IMR-90 (cell line): Measurements from ENCODE around the gene FOXL1. TPM values are rescaled to one million over a fixed set of nuclear protein-coding genes. Genes with fewer than 3 reads are reported as not detected.

Source experiments
- ATAC-seq: fragments of 200-7000 bp; cut with Tn5 transposase; 2 replicates; pipeline ENCODE4 v1.9.1; 2020; ENCODE audit warnings: low read depth, mild to moderate bottlenecking, moderate library complexity
- BruUV-seq: library from RNA; stranded (reverse); fragments of 400-500 nt; replicated peaks from 2 replicates; lab custom pipeline; 2021; lab: Mats Ljungman, UMichigan
- CTCF ChIA-PET: fragments of 300-600 bp; formaldehyde crosslinking; extraction: SDS; loops from one replicate; lab custom pipeline; 2021; ENCODE audit warnings: antibody characterized with exemption; lab: Yijun Ruan, JAX
- POLR2A ChIA-PET: fragments of 300-600 bp; sonication (Branson Sonifier 250); formaldehyde crosslinking; loops from one replicate; lab custom pipeline; 2022; ENCODE audit warnings: antibody characterized with exemption; ENCODE audit not compliant: unreplicated experiment; lab: Charles Lee
- DNase-seq: peaks from one replicate; pipeline ENCODE4 v3.0.0; 2013
- H2AFZ ChIP-seq: replicated peaks from 2 replicates; pipeline ENCODE3; 2013; ENCODE audit warnings: low read length, mild to moderate bottlenecking; ENCODE audit not compliant: poor library complexity
- H2AK5ac ChIP-seq: 2 replicates; pipeline ENCODE4 v1.6.1; 2013; ENCODE audit warnings: low read depth, low read length, inconsistent platforms
- H2AK9ac ChIP-seq: replicated peaks from 2 replicates; pipeline ENCODE3; 2013; ENCODE audit warnings: mild to moderate bottlenecking, low read depth, low read length, moderate library complexity; ENCODE audit not compliant: poor library complexity
- H2BK120ac ChIP-seq: 2 replicates; pipeline ENCODE4 v1.6.1; 2013; ENCODE audit warnings: low read depth, low read length, inconsistent platforms
- H2BK15ac ChIP-seq: 3 replicates; pipeline ENCODE4 v1.6.1; 2013; ENCODE audit warnings: low read depth, low read length, inconsistent platforms
- H2BK20ac ChIP-seq: 2 replicates; pipeline ENCODE4 v1.6.1; 2013; ENCODE audit warnings: low read depth, mild to moderate bottlenecking, inconsistent platforms, low read length, moderate library complexity
- H2BK5ac ChIP-seq: 2 replicates; pipeline ENCODE4 v1.6.1; 2013; ENCODE audit warnings: mild to moderate bottlenecking, low read depth, low read length, inconsistent platforms; ENCODE audit not compliant: poor library complexity, severe bottlenecking
- H3K14ac ChIP-seq: replicated peaks from 2 replicates; pipeline ENCODE4 v1.6.1; 2013; ENCODE audit warnings: low read depth, low read length, inconsistent platforms
- H3K18ac ChIP-seq: 2 replicates; pipeline ENCODE4 v1.6.1; 2013; ENCODE audit warnings: low read depth, low read length, control low read depth
- H3K23ac ChIP-seq: 2 replicates; pipeline ENCODE4 v1.6.1; 2013; ENCODE audit warnings: low read depth, low read length, inconsistent platforms
- H3K27ac ChIP-seq: 2 replicates; pipeline ENCODE4 v1.5.1; 2013; ENCODE audit warnings: mild to moderate bottlenecking, control low read depth, low read length; ENCODE audit not compliant: insufficient read depth
- H3K27me3 ChIP-seq: 2 replicates; pipeline ENCODE4 v1.6.1; 2013; ENCODE audit warnings: low read length; ENCODE audit not compliant: control insufficient read depth, insufficient read depth
- H3K36me3 ChIP-seq: 2 replicates; pipeline ENCODE4 v1.6.1; 2013; ENCODE audit warnings: low read length, mixed read lengths; ENCODE audit not compliant: control insufficient read depth, insufficient read depth
- H3K4ac ChIP-seq: 2 replicates; pipeline ENCODE4 v1.6.1; 2013; ENCODE audit warnings: low read depth, low read length, inconsistent platforms
- H3K4me1 ChIP-seq: 2 replicates; pipeline ENCODE4 v1.6.1; 2013; ENCODE audit warnings: low read length, mixed read lengths; ENCODE audit not compliant: control insufficient read depth, insufficient read depth
- H3K4me2 ChIP-seq: 2 replicates; pipeline ENCODE4 v1.6.1; 2013; ENCODE audit warnings: low read depth, mild to moderate bottlenecking, control low read depth, low read length, moderate library complexity
- H3K4me3 ChIP-seq: 2 replicates; pipeline ENCODE4 v1.5.1; 2013; ENCODE audit warnings: low read depth, mild to moderate bottlenecking, control low read depth, low read length, moderate library complexity; ENCODE audit not compliant: insufficient read depth
- H3K56ac ChIP-seq: 2 replicates; pipeline ENCODE4 v1.6.1; 2013; ENCODE audit warnings: low read length, inconsistent platforms; ENCODE audit not compliant: insufficient read depth; ENCODE audit errors: extremely low read depth
- H3K79me1 ChIP-seq, 2 experiments: 2 replicates each; pipeline ENCODE4 v1.6.1; 2013; ENCODE audit warnings: low read length in 2 of 2, inconsistent platforms in 1 of 2, low read depth in 1 of 2
- H3K9ac ChIP-seq: 2 replicates; pipeline ENCODE4 v1.6.1; 2013; ENCODE audit warnings: low read depth, low read length, control low read depth
- H3K9me1 ChIP-seq: 2 replicates; pipeline ENCODE4 v1.6.1; 2013; ENCODE audit warnings: low read length, inconsistent platforms; ENCODE audit not compliant: insufficient read depth
- H3K9me3 ChIP-seq: 2 replicates; pipeline ENCODE4 v1.6.1; 2013; ENCODE audit warnings: low read length; ENCODE audit not compliant: control insufficient read depth, insufficient read depth
- H4K20me1 ChIP-seq: 2 replicates; pipeline ENCODE4 v1.6.1; 2013; ENCODE audit warnings: low read length, inconsistent platforms; ENCODE audit not compliant: insufficient read depth
- H4K5ac ChIP-seq: 2 replicates; pipeline ENCODE4 v1.6.1; 2013; ENCODE audit warnings: mild to moderate bottlenecking, low read depth, low read length, control low read depth
- H4K8ac ChIP-seq, 2 experiments: 2 replicates each; pipeline ENCODE4 v1.6.1; 2013; ENCODE audit warnings: low read depth in 2 of 2, low read length in 2 of 2, control low read depth in 1 of 2, inconsistent platforms in 1 of 2
- H4K91ac ChIP-seq: 2 replicates; pipeline ENCODE4 v1.6.1; 2013; ENCODE audit warnings: low read depth, low read length, inconsistent platforms; ENCODE audit not compliant: insufficient read depth
- BHLHE40 ChIP-seq: fragments of 150-350 bp; IDR thresholded peaks from 2 replicates; pipeline ENCODE4 v1.6.1; 2016; ENCODE audit warnings: mild to moderate bottlenecking, low read depth, low read length
- RCOR1 ChIP-seq: IDR thresholded peaks from 2 replicates; pipeline ENCODE4 v1.6.1; 2012; ENCODE audit warnings: mild to moderate bottlenecking, low read length, improper control_type of control experiment; ENCODE audit not compliant: insufficient replicate concordance
- WGBS, 2 experiments: methylation state at CpG; one replicate each; pipeline versions ENCODE4 v1.1.5 to v1.1.7; 2013; ENCODE audit warnings: missing lambda C conversion rate in 2 of 2; ENCODE audit not compliant: insufficient read length in 1 of 2; ENCODE audit errors: extremely low coverage in 2 of 2; 5-methylcytosine and 5-hydroxymethylcytosine counted together
- dilution Hi-C: fragments of 300-500 bp; cut with HindIII; formaldehyde crosslinking; loops from one replicate; pipeline ENCODE4 v1.14.3; 2018; ENCODE audit warnings: low sequenced_read_pairs; ENCODE audit not compliant: unreplicated experiment
- in situ Hi-C: fragments of 300-500 bp; cut with MboI; formaldehyde crosslinking; loops from 3 replicates; pipeline ENCODE4 v1.14.3; 2019; ENCODE audit warnings: low sequenced_read_pairs, inconsistent platforms, mixed read lengths
- intact Hi-C: fragments of 100-400 bp; cut with micrococcal nuclease; formaldehyde crosslinking; loops from 2 replicates; pipeline ENCODE4 v1.10.0; 2022
- polyA plus RNA-seq, 3 experiments: library from polyadenylated mRNA; depleted of rRNA; stranded (reverse); fragments of >200 nt; gene quantifications; 2 replicates each; pipeline ENCODE4 v1.2.3, GENCODE V29; 2012; ENCODE audit warnings: low replicate concordance in 1 of 3
- total RNA-seq: library from RNA; depleted of rRNA; stranded (reverse); fragments of >200 nt; gene quantifications from 2 replicates; pipeline ENCODE4 v1.2.3, GENCODE V29; 2012
- TF ChIP-seq, protein P1 (sequence below): fragments of 150-350 bp; IDR thresholded peaks from 2 replicates; pipeline ENCODE4 v1.6.1; 2016; ENCODE audit warnings: low read depth, mild to moderate bottlenecking, low read length, moderate library complexity, borderline replicate concordance

The FOXL1 gene
- total and polyA plus RNA-seq, 2 of the 4 experiments (the other 2 are of a cell fraction), result 15.2 to 25.8 TPM

DNA sequence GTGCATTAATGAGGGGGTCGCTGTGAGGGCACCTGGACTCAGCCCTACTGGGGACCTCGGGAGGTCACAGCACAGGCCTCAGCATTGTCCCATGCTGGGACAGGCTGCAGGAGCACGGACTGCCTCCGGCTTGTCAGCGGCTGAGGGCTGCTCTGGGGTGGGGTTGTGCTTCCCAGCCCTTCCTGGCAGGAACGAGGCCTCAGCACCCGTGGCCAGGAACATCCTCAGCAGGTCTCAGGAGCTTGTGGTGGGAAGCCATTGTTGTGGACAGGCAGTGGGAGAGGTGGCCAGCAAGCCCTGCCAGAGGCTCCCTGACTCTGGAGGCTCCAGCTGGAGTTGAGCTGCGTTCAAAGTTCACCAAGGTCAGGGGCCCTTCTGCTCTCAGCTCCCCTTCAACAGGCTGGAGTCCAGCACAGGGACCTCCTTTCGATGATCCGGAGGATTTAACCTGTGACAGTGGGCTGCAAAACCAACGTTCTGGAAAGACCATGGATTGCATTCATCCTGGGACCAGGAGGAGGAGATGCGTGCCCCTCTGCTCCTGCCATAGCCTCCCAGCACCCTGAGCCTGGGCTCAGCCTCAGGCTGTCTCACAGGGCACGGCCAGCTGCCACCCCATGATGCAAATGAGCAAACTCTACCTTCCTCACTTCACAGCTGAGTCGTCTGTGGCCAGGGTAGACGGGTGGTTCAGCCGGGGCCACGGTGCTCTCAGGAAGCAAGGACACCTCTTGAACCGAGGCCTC, 32.6 kb downstream of the FOXL1 start:
- dilution Hi-C loops, result no loop called here
- peak overlapping the region; percentile 98 for H3K4ac ChIP-seq
- no peak overlapping the region for H3K4me3 ChIP-seq
- peak overlapping the region; percentile 74 for H3K18ac ChIP-seq
- H3K4me2 ChIP-seq, result peak overlapping the region; percentile 64
- H3K27me3 ChIP-seq, result no peaks in the 10 kb centered on the region
- H3K4me1 ChIP-seq, result peaks cover 28% of the 10 kb centered on the region
- H3K9ac ChIP-seq, result peak overlapping the region; percentile 55
- H2BK120ac ChIP-seq, result peak overlapping the region; percentile 98
- ChIA-PET CTCF (interaction anchor here (0.8 to 1.1 kb wide), 2 partner anchors 23 to 150 kb away, joined by 3 read pairs; no protein-coding TSS in a partner anchor), POLR2A (interaction anchor here (0.5 to 1.0 kb wide), 2 partner anchors 54 to 205 kb away, joined by 3 read pairs; no protein-coding TSS in a partner anchor)
- H4K8ac ChIP-seq, result peak overlapping the region; percentile 71 to 93
- peak overlapping the region; percentile 98 for H2BK20ac ChIP-seq
- peak overlapping the region; percentile 72 for H3K27ac ChIP-seq
- no peaks in the 10 kb centered on the region for H3K9me3 ChIP-seq
- intact Hi-C loops, result loop anchor here (2.0 to 5.0 kb wide), 2 partner anchors 32 to 51 kb away; partner anchors contain the start of gene FOXL1
- peak overlapping the region; percentile 63 for H2AK9ac ChIP-seq
- H2AK5ac ChIP-seq, result peak overlapping the region; percentile 97
- H2AFZ ChIP-seq, result peak overlapping the region; percentile 84
- H3K56ac ChIP-seq, result peak overlapping the region; percentile 41; the same call in 1 of the 2 replicates
- peaks cover 4% of the 10 kb centered on the region for H4K20me1 ChIP-seq
- H2BK5ac ChIP-seq, result peak overlapping the region; percentile 98
- TF ChIP-seq BHLHE40 (no peak), RCOR1 (no peak)
- TF ChIP-seq, protein P1, sequence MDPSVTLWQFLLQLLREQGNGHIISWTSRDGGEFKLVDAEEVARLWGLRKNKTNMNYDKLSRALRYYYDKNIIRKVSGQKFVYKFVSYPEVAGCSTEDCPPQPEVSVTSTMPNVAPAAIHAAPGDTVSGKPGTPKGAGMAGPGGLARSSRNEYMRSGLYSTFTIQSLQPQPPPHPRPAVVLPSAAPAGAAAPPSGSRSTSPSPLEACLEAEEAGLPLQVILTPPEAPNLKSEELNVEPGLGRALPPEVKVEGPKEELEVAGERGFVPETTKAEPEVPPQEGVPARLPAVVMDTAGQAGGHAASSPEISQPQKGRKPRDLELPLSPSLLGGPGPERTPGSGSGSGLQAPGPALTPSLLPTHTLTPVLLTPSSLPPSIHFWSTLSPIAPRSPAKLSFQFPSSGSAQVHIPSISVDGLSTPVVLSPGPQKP, result no peak
- H3K9me1 ChIP-seq, result peaks cover 33% of the 10 kb centered on the region
- peak overlapping the region; percentile 71 for H4K5ac ChIP-seq
- no peak for ATAC-seq
- H3K23ac ChIP-seq, result peak overlapping the region; percentile 93
- peak overlapping the region; percentile 98 for H4K91ac ChIP-seq
- H3K79me1 ChIP-seq, result peaks cover 0 to 27% of the 10 kb centered on the region in 2 experiments; a peak in 3 of 4 replicates
- BruUV-seq, result no TSS peak
- DNase-seq, result no peak
- in situ Hi-C loops, result no loop called here
- H3K36me3 ChIP-seq, result no peaks in the 10 kb centered on the region
- 16% methylated on average over 5 of the region's 18 CpGs; no CpG with 5 or more reads in 1 of the 2 experiments for WGBS, 2 experiments
- peak overlapping the region; percentile 94; the same call in 2 of the 3 replicates for H2BK15ac ChIP-seq
- peak overlapping the region; percentile 85 for H3K14ac ChIP-seq
